Measurements from ENCODE around the gene POP5.
"Not testable (repeated sequence)": the region's sequence is repeated elsewhere in the genome, so short reads cannot be mapped to it uniquely, and the experiment has no call there.

Gene POP5

DNA sequence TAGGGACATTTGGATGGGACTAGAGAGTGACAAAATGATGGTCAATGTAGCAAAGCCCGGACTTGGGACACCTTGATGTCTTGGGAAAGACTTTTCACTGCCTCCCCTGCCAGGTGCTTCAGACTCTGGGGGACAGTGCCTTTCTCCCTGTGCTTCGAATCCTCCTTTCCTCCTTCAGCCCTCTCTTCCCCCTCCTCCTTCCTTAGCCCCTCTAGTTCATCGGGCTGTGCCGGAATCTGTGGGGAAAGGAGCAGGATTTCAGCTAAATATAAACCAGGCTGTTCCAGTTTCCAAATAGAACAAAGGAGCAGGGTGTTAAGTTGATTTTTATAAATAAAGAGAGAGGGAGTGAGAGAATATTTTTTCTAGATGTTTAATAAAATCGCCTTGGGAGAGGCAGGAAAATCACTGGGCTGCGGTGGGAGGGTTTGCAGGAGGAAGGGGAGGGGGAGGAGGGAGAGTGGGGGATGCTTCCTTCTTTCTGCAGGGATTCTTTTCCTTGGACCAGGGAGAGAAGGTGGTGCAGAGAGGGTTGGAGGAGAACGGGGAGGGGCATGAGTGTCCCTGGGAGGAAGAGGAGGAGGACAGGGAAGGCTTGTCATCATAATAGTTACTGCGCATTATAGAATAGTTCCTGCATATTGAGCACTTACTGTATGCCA lies 37.9 kb upstream of the POP5 start:
- H3K4me3 ChIP-seq (replicated peaks in 1 of 2; ENCODE audit: low read depth in 2 of 2, low read length in 2 of 2) = no peak overlapping the region
- TF ChIP-seq, protein P1, sequence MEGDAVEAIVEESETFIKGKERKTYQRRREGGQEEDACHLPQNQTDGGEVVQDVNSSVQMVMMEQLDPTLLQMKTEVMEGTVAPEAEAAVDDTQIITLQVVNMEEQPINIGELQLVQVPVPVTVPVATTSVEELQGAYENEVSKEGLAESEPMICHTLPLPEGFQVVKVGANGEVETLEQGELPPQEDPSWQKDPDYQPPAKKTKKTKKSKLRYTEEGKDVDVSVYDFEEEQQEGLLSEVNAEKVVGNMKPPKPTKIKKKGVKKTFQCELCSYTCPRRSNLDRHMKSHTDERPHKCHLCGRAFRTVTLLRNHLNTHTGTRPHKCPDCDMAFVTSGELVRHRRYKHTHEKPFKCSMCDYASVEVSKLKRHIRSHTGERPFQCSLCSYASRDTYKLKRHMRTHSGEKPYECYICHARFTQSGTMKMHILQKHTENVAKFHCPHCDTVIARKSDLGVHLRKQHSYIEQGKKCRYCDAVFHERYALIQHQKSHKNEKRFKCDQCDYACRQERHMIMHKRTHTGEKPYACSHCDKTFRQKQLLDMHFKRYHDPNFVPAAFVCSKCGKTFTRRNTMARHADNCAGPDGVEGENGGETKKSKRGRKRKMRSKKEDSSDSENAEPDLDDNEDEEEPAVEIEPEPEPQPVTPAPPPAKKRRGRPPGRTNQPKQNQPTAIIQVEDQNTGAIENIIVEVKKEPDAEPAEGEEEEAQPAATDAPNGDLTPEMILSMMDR (IDR thresholded peaks at IDR 0.05; ENCODE audit: low read depth, low read length) = no peak
- DNase-seq (ENCODE audit: low read depth in 2 of 2) = no peak

DNA sequence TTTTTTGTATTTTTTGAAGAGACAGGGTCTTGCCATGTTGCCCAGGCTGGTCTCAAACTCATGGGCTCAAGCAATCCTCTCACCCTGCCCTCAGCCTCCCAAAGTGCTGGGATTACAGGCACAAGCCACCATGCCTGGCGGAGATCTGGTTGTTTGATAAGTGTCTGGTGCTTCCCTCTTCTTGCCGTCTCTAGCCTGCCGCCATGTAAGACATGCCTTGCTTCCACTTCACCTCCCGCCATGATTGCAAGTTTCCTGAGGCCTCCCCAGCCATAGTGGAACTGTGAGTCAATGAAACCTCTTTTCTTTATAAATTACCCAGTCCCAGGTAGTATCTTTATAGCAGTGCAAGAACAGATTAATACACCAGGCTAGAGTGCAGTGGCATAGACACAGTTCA lies 36.6 kb upstream of the POP5 start:
- DNase-seq (ENCODE audit: low read depth in 2 of 2); H3K4me3 ChIP-seq (replicated peaks in 1 of 2; ENCODE audit: low read depth in 2 of 2, low read length in 2 of 2): not testable (repeated sequence)

DNA sequence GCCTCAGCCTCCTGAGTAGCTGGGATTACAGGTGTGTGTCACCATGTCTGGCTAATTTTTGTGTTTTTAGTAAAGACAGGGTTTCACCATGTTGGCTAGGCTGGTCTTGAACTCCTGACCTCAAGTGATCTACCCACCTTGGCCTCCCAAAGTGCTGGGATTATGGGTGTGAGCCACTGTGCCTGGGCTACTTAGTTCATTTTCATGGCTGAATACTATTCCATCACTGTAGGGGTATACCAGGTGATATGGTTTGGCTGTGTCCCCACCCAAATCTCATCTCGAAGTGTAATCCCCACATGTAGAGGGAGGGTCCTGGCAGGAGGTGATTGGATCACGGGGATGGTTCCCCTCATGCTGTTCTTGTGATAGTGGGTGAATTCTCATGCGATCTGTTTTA lies 36.0 kb upstream of the POP5 start:
- DNase-seq (ENCODE audit: low read depth in 2 of 2); H3K4me3 ChIP-seq (replicated peaks in 1 of 2; ENCODE audit: low read depth in 2 of 2, low read length in 2 of 2): not testable (repeated sequence)

DNA sequence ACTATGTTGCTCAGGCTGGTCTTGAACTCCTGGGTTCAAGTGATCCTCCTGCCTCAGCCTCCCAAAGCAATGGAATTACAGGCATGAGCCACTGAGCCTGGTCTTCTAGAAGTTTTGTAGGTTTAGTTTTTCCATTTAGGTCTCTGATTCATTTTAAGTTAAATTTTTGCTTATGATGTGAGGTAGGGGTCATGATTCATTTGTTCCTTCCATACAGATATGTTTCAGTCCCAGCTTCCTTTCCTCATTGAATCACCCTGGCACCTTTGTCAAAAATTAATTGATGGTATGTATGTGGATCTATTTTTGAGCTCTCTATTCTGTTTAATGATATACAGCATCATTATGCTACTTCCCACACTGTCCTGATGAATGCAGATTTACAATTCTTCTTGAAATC lies 33.6 kb upstream of the POP5 start:
- DNase-seq (ENCODE audit: low read depth in 2 of 2) = no peak
- TF ChIP-seq, protein P1 (IDR thresholded peaks at IDR 0.05; ENCODE audit: low read depth, low read length) = no peak
- H3K4me3 ChIP-seq (replicated peaks in 1 of 2; ENCODE audit: low read depth in 2 of 2, low read length in 2 of 2) = no peak overlapping the region

DNA sequence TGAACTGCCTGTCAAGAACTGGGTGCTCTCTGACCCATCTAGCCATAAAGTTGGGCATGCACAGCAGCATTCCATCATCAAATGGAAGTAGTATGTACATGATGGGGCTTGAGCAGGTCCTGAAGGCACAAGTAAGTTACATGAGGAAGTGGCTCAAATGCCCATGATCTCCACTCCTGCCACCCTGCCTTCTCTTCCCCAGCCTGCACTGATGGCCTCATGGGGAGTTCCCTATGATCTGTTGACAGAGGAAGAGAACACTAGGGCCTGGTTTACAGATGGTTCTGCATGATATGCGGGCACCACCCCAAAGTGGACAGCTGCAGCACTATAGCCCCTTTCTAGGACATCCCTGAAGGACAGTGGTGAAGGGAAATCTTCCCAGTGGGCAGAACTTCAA lies 30.3 kb upstream of the POP5 start:
- not testable (repeated sequence) for DNase-seq (ENCODE audit: low read depth in 2 of 2); H3K4me3 ChIP-seq (replicated peaks in 1 of 2; ENCODE audit: low read depth in 2 of 2, low read length in 2 of 2)

DNA sequence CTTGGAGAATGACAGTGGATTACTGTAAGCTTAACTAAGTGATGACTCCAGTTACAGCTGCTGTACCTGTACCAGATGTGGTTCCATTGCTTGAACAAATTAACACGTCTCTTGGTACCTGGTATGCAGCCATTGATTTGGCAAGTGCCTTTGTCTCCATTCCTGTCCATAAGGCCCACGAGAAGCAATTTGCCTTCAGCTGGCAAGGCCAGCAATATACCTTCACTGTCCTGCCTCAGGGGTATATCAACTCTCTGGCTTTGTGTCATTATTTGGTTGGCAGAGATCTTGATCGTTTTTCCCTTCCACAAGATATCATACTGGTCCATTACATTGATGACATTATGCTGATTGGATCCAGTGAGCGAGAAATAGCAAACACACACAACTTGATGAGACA lies 29.4 kb upstream of the POP5 start:
- H3K4me3 ChIP-seq (replicated peaks in 1 of 2; ENCODE audit: low read depth in 2 of 2, low read length in 2 of 2) = no peak overlapping the region
- TF ChIP-seq, protein P1 (IDR thresholded peaks at IDR 0.05; ENCODE audit: low read depth, low read length) = no peak
- DNase-seq (ENCODE audit: low read depth in 2 of 2) = no peak

DNA sequence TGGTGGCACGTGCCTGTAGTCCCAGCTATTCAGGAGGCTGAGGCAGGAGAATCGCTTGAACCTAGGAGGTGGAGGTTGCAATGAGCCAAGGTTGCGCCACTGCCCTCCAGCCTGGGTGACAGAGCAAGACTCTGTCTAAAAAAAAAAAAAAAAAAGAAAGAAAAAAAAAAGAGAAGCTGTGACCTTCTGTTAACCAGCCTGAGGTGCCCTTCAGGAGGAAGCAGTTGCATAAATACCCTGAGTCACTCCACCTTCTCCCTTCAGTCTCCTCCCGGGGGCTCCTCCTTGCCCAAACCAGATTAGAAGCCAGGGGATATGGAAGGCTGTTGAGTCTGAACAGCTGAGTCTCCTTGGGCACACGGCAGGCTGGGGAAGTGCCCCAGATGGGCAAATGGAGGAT lies 21.2 kb upstream of the POP5 start:
- DNase-seq (ENCODE audit: low read depth in 2 of 2); H3K4me3 ChIP-seq (replicated peaks in 1 of 2; ENCODE audit: low read depth in 2 of 2, low read length in 2 of 2): not testable (repeated sequence)

DNA sequence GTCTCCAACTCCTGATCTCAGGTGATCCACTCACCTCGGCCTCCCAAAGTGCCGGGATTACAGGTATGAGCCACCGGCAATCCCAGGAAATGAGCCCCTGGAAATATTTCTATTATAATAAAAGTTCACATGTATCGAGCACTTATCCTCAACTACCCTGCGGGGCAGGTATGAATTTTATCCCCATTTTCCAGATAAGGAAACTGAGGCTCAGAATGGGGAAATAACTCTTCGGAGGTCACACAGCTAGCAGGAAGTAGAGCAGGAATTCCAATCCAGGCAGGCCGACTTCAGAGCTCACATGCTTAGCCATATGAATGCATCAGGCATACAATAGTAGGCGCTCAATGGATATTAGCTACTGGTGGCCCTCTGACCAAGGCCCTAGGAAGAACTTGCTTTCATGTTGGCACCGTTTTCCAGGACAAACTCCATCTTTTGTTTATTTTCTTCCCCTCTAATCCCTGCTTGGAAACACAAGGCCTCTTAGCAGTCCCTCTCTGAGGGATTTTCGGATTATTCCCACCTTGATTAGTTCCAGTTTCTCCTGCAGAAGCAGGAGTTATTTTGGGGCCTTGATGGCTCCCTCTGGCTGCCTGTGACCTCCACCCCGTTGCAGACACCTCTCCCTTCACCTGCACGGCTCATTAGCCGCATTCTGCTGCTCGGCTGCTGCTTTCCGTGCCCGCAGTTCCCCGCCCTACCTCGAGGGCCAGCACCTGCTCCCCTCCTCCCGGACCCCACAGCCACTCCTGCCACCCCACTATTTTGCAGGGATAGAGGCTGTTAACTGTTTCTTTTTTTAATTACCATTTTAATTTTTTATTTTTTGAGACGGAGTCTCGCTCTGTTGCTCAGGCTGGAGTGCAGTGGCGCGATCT lies 18.7 kb upstream of the POP5 start:
- no peak for DNase-seq (ENCODE audit: low read depth in 2 of 2)
- no peak overlapping the region for H3K4me3 ChIP-seq (replicated peaks in 1 of 2; ENCODE audit: low read depth in 2 of 2, low read length in 2 of 2)

More for the DNA sequence above, 18.7 kb upstream of the POP5 start:
- TF ChIP-seq, protein P1 (IDR thresholded peaks at IDR 0.05; ENCODE audit: low read depth, low read length) = no peak

All from cardiac fibroblast (primary cell).